HG03159 (cell line): Measurements from ENCODE around the gene MYL6B.

Experiments
- ATAC-seq: cut with Tn5 transposase; IDR thresholded peaks from one replicate; pipeline ENCODE4 v1.9.1; 2021; ENCODE audit warnings: mild to moderate bottlenecking, moderate library complexity; ENCODE audit not compliant: unreplicated experiment

Gene MYL6B

DNA sequence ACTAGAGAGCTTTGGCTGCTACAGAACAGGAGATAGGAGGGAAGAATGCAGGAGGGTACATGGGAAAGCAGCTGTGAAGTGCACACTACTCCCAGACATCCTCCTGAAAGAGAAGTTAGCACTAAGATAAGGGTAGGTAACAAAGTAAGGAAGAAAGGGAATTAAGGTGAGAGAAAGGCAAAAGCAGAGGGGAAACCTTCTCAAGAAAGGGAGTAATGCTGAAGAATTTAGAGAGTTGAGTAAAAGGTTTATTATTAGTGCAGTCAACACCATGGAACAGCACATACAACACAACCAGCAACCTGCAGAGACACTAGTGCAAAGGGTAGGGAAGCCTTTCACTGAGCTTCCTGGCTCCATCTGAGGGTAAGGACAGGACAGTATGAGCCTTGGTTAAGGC lies 51.9 kb downstream of the MYL6B start:
- ATAC-seq: no peak

DNA sequence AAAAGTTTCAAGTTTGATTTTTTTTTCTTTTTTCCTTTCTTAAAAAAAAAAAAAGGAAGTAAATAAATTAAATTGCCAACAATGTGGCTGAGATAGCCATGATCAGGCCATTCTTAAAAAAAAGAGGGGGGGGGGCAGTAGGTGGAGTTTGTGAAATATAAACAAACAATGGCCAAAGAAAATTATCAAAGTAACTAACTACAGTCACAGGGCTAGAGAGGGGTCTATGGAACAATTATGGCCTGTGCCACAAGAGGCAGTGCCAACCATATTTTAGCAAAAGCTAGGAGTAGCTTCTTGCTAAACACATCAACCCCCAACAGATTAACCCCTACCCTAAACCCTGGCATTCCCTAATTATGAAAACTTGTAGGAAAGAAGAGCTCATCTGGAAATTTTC lies 53.1 kb downstream of the MYL6B start:
- ATAC-seq: no peak

DNA sequence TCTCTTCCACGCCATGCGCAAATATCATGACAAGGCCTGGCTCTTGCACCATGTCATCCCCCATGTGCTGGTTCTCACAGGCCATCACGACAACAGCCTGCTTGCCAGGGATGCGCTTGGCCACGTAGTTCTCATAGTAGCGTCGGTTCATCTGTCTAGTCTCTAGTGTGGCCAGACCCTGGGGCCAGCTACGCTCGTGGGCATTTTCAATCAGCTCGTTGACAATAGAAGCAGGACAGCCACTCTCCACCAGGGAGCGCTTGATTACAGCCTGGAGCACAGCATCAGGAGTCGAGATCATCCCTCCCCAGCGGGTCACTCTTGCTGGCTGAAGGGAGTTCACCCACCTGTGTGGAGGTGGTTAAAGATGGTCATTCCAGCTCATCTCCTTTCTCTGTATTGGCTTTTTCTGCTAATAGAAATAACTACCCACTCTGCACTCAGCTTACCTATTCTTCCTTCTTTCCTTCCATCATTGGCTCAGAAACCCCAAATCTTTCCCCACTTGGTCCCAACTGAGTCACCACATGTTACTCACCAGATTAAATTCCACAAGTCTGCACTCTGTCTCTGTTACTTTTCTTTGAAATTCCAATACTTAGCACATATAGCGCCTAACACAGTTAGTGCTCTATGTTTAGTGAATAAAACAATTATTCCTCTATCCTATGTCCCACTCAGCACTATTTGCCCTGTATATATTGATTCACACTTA lies 54.2 kb downstream of the MYL6B start:
- ATAC-seq: no peak
